CD4-positive, alpha-beta memory T cell (primary cell): ENCODE results near the gene COL27A1. TPM values are rescaled to one million over a fixed set of nuclear protein-coding genes. Genes with fewer than 3 reads are reported as not detected.
A peak's percentile ranks its signal among the peaks of the same experiment; 100 is the strongest.

Experiments used
- CTCF ChIA-PET: fragments of 350-600 bp; sonication (Branson Sonifier 250); formaldehyde crosslinking; loops from one replicate; lab custom pipeline; 2021; ENCODE audit warnings: inconsistent platforms; ENCODE audit not compliant: partially characterized antibody; lab: Charles Lee
- POLR2A ChIA-PET: fragments of 350-600 bp; sonication (Branson Sonifier 250); formaldehyde crosslinking; loops from one replicate; lab custom pipeline; 2021; ENCODE audit not compliant: partially characterized antibody; lab: Charles Lee
- DNase-seq, 5 donors: peaks; one replicate each; pipeline versions ENCODE4 v3.0.0 to v3.0.0-alpha.2; 2020 to 2022; ENCODE audit warnings: mixed read lengths in 1 of 5
- H3K27ac ChIP-seq: one replicate; pipeline ENCODE4 v1.7.0; 2013; ENCODE audit warnings: low read depth, low read length
- H3K27me3 ChIP-seq: 2 replicates; pipeline ENCODE4 v1.7.0; 2013; ENCODE audit warnings: mild to moderate bottlenecking, low read length, moderate library complexity; ENCODE audit not compliant: insufficient read depth
- H3K36me3 ChIP-seq: 2 replicates; pipeline ENCODE4 v1.7.0; 2013; ENCODE audit warnings: mild to moderate bottlenecking, low read length, moderate library complexity; ENCODE audit not compliant: insufficient read depth
- H3K4me1 ChIP-seq: 2 replicates; pipeline ENCODE4 v1.7.0; 2013; ENCODE audit warnings: mild to moderate bottlenecking, low read length, moderate library complexity; ENCODE audit not compliant: insufficient read depth
- H3K4me3 ChIP-seq, 2 donors: one replicate each; pipeline ENCODE4 v1.7.0; 2013; ENCODE audit warnings: low read length in 2 of 2, mild to moderate bottlenecking in 1 of 2
- H3K9me3 ChIP-seq, 2 donors: one replicate each; pipeline ENCODE4 v1.7.0; 2013; ENCODE audit warnings: low read length in 2 of 2, control low read depth in 1 of 2; ENCODE audit not compliant: control insufficient read depth in 1 of 2
- H3K27ac Mint-ChIP-seq, 7 donors: one replicate each; pipeline ENCODE4 v1.8.0; 2020 to 2021; ENCODE audit warnings: mixed read lengths in 7 of 7, mild to moderate bottlenecking in 6 of 7, inconsistent platforms in 3 of 7, moderate library complexity in 3 of 7
- H3K27me3 Mint-ChIP-seq, 2 donors: one replicate each; pipeline ENCODE4 v1.8.0; 2020 to 2021; ENCODE audit warnings: mixed read lengths in 2 of 2
- H3K36me3 Mint-ChIP-seq, 2 donors: one replicate each; pipeline ENCODE4 v1.8.0; 2020 to 2021; ENCODE audit warnings: mixed read lengths in 2 of 2, inconsistent platforms in 1 of 2, mild to moderate bottlenecking in 1 of 2
- H3K4me1 Mint-ChIP-seq, 4 donors: one replicate each; pipeline ENCODE4 v1.8.0; 2020 to 2021; ENCODE audit warnings: mixed read lengths in 4 of 4, mild to moderate bottlenecking in 1 of 4
- H3K4me3 Mint-ChIP-seq, 8 donors: one replicate each; pipeline ENCODE4 v1.8.0; 2020 to 2021; ENCODE audit warnings: mixed read lengths in 8 of 8, mild to moderate bottlenecking in 7 of 8, moderate library complexity in 6 of 8, inconsistent platforms in 3 of 8
- H3K9me3 Mint-ChIP-seq, 8 donors: one replicate each; pipeline ENCODE4 v1.8.0; 2020 to 2021; ENCODE audit warnings: mixed read lengths in 8 of 8, mild to moderate bottlenecking in 5 of 8, inconsistent platforms in 3 of 8, moderate library complexity in 1 of 8
- intact Hi-C: fragments of 100-400 bp; cut with micrococcal nuclease; formaldehyde crosslinking; loops from one replicate; pipeline ENCODE4 v1.15.1; 2023
- polyA plus RNA-seq, 2 donors: library from polyadenylated mRNA; unstranded; fragments of 300-500 nt; fragmentation: Illumina TruSeq; gene quantifications; one replicate each; pipeline ENCODE4 v1.2.3, GENCODE V29; 2021
- total RNA-seq, 2 experiments: library from RNA; stranded (reverse); gene quantifications; one replicate each; pipeline ENCODE4 v1.2.3, GENCODE V29; 2021

COL27A1 gene
- total and polyA plus RNA-seq, 4 experiments from 2014 or later: 1.3 TPM; not detected in 2

DNA sequence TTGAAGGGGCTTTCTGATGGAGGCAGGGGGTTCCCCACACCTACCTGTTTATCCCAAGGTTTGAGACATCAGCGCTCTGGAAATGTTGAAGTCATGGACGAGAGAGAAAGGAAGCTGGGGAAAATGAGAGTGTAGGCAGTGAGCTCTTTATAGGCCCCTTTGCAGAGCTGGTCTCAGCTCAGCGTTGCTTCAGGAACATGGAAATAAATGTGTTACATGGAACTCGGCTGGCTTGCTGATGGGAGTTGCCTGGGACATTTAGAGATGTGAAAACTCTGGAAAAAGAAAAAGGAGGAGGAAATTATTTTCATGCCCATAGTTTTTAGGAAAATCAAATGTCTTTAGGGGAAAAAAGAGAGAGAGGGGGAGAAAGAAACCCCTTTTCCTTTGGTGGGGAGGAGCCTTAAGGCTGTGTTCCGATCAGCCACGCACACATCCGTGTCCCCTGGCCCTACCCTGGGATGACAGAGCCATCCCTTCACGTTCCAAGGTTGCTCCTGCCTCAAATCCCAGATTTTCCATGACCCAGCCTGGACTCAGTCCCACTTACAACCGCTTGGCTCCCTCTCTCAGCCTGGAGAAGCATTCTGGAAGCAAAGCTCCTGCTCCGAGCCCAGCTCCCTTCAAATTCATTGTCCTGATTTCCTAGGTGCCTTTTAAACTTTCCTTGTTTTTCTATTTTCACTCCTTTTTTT lies 78.3 kb downstream of the COL27A1 start:
- Histone ChIP-seq H3K27me3 (no peaks in the 10 kb centered on the region), H3K4me1 (no peaks in the 10 kb centered on the region), H3K27ac (no peak overlapping the region), H3K9me3 (no peaks in the 10 kb centered on the region), H3K4me3 (no peak overlapping the region), H3K36me3 (no peaks in the 10 kb centered on the region)
- no peaks in the 10 kb centered on the region for H3K9me3 Mint-ChIP-seq
- intact Hi-C loops: no loop called here
- POLR2A ChIA-PET: no interaction called here
- H3K4me1 Mint-ChIP-seq: peaks cover 0 to 2% (median 0%) of the 10 kb centered on the region in 4 donors
- H3K4me3 Mint-ChIP-seq: no peak overlapping the region
- CTCF ChIA-PET: no interaction called here
- H3K27me3 Mint-ChIP-seq: peaks cover 5 to 7% of the 10 kb centered on the region in 2 donors
- no peak overlapping the region for H3K27ac Mint-ChIP-seq
- no peak for DNase-seq
- H3K36me3 Mint-ChIP-seq: no peaks in the 10 kb centered on the region

DNA sequence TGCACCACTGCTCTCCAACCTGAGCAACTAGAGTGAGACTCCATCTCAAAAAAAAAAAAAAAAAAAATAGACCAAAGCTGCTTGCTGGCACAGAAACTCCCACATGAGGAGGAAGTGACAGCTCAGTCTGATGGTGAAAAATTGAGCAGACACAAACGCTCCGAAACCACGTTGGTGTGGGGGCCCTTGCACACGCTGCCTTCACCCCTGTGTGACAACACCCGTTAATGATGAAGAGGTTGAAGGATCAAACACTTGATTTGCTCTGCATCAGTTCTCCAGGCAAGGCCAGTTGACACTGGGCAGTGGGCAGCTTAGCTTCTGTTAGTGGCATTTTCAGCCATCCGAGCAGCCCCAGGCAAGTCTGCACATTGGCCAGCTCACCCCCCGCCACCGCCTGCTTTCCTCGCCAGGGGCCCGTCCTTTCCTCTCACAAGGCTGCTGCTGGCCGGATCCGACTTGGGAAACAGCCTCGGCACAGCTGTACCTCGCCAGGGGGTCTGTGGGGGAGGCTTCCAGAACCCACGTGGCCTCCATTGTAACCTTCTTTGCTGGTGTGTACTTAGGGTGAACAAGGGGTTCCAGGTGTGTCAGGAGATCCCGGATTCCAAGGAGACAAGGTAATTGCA lies 79.8 kb downstream of the COL27A1 start:
- CTCF ChIA-PET: no interaction called here
- H3K4me3 ChIP-seq: no peak overlapping the region
- Mint-ChIP-seq H3K27ac (no peak overlapping the region), H3K9me3 (no peaks in the 10 kb centered on the region), H3K4me3 (peak overlapping the region in 1 of 8 donors; percentile 50), H3K27me3 (peaks cover 3 to 5% of the 10 kb centered on the region in 2 donors), H3K4me1 (peaks cover 0 to 2% (median 0%) of the 10 kb centered on the region in 4 donors), H3K36me3 (no peaks in the 10 kb centered on the region)
- H3K27ac ChIP-seq: no peak overlapping the region
- no peaks in the 10 kb centered on the region for H3K36me3 ChIP-seq
- POLR2A ChIA-PET: no interaction called here
- H3K27me3 ChIP-seq: no peaks in the 10 kb centered on the region
- no peaks in the 10 kb centered on the region for H3K4me1 ChIP-seq
- no peaks in the 10 kb centered on the region for H3K9me3 ChIP-seq
- DNase-seq: peak in 1 of 5 donors; percentile 14
- intact Hi-C loops: no loop called here

DNA sequence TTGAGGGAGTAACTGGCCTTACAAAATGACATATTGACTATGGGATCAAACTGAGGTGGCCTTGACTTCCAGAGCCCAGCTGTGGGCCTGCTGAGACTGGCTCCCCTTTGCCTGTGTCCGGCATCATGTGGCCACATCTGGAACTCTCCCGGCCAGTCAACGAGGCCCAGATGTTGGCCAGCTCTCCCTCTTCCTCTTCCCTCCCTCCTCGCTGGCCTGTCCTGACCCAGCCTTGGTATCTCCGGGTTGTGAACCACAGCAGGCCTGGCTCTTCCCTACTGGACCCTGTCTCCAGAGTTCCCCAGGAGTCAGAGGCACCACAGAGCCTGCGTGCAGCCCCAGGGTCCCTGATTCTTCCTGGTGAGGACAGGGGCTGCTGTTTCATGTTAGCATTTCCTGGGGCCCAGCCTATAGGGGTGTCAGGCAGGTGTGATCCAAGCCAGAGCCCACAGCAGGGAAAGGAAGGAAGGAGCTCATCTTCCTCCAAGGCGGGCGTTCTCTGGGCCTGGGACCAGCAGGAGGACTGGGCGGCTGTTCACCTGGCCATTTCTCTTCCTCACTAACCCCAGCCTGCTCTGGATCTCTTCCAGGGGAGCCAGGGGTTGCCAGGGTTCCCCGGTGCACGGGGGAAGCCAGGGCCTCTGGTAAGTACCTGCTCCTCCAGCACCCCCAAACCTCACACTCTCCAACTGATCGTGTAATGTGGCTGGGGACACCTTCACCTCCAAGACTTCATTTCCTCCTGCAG lies 81.2 kb downstream of the COL27A1 start:
- CTCF ChIA-PET: no interaction called here
- H3K9me3 Mint-ChIP-seq: no peaks in the 10 kb centered on the region
- H3K4me3 Mint-ChIP-seq: no peak overlapping the region
- Histone ChIP-seq H3K27me3 (no peaks in the 10 kb centered on the region), H3K36me3 (no peaks in the 10 kb centered on the region), H3K4me3 (no peak overlapping the region), H3K4me1 (no peaks in the 10 kb centered on the region), H3K27ac (no peak overlapping the region), H3K9me3 (no peaks in the 10 kb centered on the region)
- peaks cover 3 to 5% of the 10 kb centered on the region in 2 donors for H3K27me3 Mint-ChIP-seq
- H3K4me1 Mint-ChIP-seq: peaks cover 0 to 2% (median 0%) of the 10 kb centered on the region in 4 donors
- intact Hi-C loops: no loop called here
- H3K36me3 Mint-ChIP-seq: no peaks in the 10 kb centered on the region
- POLR2A ChIA-PET: no interaction called here
- no peak overlapping the region for H3K27ac Mint-ChIP-seq
- no peak for DNase-seq

DNA sequence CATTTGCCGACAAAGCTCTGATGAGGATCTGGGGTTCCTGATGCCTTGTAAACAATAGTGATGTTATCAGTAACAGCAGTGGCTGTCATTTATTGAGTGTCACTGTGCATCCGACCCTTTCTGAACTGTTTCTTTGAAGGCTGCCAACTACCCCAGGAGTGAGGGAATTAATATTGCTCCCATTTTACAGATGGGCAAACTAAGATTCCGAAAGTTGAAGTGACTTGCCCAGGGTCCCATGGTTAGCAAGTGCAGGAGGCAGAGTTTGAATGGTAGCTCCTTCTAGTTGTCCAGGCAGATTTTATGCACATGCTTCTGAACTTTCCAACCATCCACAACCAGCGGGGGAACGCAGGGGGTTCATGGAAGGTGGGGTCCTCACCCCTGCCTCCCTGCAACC lies 81.9 kb downstream of the COL27A1 start:
- Histone ChIP-seq H3K4me3 (no peak overlapping the region), H3K27me3 (no peaks in the 10 kb centered on the region), H3K27ac (no peak overlapping the region), H3K9me3 (no peaks in the 10 kb centered on the region), H3K4me1 (no peaks in the 10 kb centered on the region), H3K36me3 (no peaks in the 10 kb centered on the region)
- Mint-ChIP-seq H3K27me3 (peaks cover 2 to 3% of the 10 kb centered on the region in 2 donors), H3K36me3 (no peaks in the 10 kb centered on the region), H3K4me3 (no peak overlapping the region), H3K4me1 (peaks cover 0 to 2% (median 0%) of the 10 kb centered on the region in 4 donors), H3K27ac (no peak overlapping the region), H3K9me3 (no peaks in the 10 kb centered on the region)
- DNase-seq: no peak
- POLR2A ChIA-PET: no interaction called here
- intact Hi-C loops: no loop called here
- CTCF ChIA-PET: no interaction called here

DNA sequence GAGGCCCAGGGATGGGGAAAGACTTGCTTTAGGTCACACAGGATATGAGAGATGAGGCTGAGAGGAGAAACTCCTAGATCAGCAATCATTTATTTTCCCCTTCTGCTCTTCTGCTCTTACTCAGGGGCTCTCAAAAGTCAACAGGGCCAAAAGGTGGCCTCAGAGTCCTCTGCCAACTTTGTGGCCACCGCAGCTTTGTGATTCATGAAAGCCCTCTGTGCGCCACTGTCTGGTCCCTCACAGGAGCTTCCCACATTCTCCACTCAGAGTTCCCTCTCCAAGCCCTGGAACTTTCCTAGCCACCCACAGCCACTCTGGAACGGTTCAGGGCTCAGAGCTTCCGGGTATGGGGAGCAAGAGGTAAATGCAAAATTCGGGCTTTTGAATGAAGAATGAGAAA lies 82.4 kb downstream of the COL27A1 start:
- Histone ChIP-seq H3K27me3 (no peaks in the 10 kb centered on the region), H3K27ac (no peak overlapping the region), H3K4me3 (no peak overlapping the region), H3K36me3 (no peaks in the 10 kb centered on the region), H3K4me1 (no peaks in the 10 kb centered on the region), H3K9me3 (no peaks in the 10 kb centered on the region)
- Mint-ChIP-seq H3K4me3 (no peak overlapping the region), H3K36me3 (no peaks in the 10 kb centered on the region), H3K4me1 (peaks cover 0 to 2% (median 0%) of the 10 kb centered on the region in 4 donors), H3K9me3 (no peaks in the 10 kb centered on the region), H3K27ac (no peak overlapping the region), H3K27me3 (peaks cover 2 to 3% of the 10 kb centered on the region in 2 donors)
- no peak for DNase-seq
- CTCF ChIA-PET: no interaction called here
- intact Hi-C loops: no loop called here
- POLR2A ChIA-PET: no interaction called here

DNA sequence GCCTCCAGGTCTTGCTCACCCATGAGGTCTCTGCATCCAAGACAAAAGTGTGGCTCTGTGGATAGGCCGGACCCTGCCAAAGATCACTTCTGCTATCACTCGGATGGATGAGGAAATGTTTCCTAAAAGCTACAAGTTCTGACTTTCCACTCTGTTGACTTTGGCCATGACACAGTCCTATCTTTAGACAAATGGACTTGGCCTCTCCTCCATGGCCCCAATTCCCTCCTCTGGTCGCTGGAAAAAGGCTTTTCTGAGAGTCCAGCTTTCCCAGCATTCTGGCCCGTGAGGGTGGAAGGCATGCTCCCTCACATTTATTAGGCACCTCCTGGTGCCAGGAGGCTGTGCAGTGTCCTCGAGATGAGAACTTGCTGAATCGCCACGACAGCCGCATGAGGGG lies 83.1 kb downstream of the COL27A1 start:
- Mint-ChIP-seq H3K27ac (no peak overlapping the region), H3K4me1 (peaks cover 0 to 2% (median 0%) of the 10 kb centered on the region in 4 donors), H3K36me3 (no peaks in the 10 kb centered on the region), H3K27me3 (peaks cover 2% of the 10 kb centered on the region in 2 donors), H3K4me3 (no peak overlapping the region), H3K9me3 (no peaks in the 10 kb centered on the region)
- intact Hi-C loops: no loop called here
- no peaks in the 10 kb centered on the region for H3K9me3 ChIP-seq
- no peak overlapping the region for H3K27ac ChIP-seq
- POLR2A ChIA-PET: no interaction called here
- no peaks in the 10 kb centered on the region for H3K36me3 ChIP-seq
- H3K4me3 ChIP-seq: no peak overlapping the region
- no peaks in the 10 kb centered on the region for H3K4me1 ChIP-seq
- CTCF ChIA-PET: no interaction called here
- peak in 1 of 5 donors; percentile 8 for DNase-seq
- no peaks in the 10 kb centered on the region for H3K27me3 ChIP-seq
